ENCODE results near the gene SNF8.

The SNF8 gene

DNA sequence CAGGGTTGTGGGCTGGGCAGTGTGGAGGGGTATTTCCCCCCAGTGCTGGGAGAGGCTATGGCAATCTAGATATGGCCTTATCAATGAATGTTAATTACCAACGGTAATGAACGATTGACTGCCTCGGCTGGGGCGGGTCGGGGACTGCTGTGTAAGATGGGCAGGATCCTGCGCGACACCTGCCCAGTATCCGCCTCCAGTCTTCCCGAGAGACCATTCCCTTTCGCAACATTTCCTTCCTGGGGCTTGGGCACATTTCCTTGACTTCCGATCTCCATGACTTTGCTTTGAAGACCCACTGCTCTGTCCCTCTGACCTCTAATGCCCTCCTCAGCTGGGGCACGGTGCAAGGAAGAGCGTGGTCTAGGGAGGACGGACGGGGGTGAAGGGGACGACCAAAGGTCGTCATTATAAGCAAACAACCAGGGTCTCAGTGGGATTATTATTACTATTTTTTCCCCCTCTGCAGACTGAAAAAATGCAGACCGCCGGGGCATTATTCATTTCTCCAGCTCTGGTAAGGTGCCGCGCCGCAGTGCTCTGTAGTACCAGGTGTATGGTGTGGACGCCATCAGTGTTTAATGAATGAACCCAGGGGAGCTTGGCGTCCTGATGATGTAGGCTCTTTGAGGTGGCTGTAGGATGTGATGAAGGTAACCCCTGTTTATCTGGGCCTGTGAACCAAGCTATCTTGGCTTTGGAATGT, 51.5 kb downstream of the SNF8 start:
- H3K4me3 ChIP-seq (replicated peaks; ENCODE audit: low read depth, low read length) = peak overlapping the region; percentile 72
- no peak for TF ChIP-seq CTCF (IDR thresholded peaks at IDR 0.05; ENCODE audit: low read length, missing control alignments)
- no peak for DNase-seq (ENCODE audit: low read depth)

- DNase-seq (ENCODE audit: low read depth) = no peak
- no peak for TF ChIP-seq CTCF (IDR thresholded peaks at IDR 0.05; ENCODE audit: low read length, missing control alignments)
- H3K4me3 ChIP-seq (replicated peaks; ENCODE audit: low read depth, low read length) = no peak overlapping the region
Measured at GRCh38 chr17:48890086-48890485, 54.6 kb downstream of the SNF8 start.

GRCh38 chr17:48883171-48883570, 61.5 kb downstream of the SNF8 start:
- no peak overlapping the region for H3K4me3 ChIP-seq (replicated peaks; ENCODE audit: low read depth, low read length)
- TF ChIP-seq CTCF (IDR thresholded peaks at IDR 0.05; ENCODE audit: low read length, missing control alignments) = no peak
- no peak for DNase-seq (ENCODE audit: low read depth)

DNA sequence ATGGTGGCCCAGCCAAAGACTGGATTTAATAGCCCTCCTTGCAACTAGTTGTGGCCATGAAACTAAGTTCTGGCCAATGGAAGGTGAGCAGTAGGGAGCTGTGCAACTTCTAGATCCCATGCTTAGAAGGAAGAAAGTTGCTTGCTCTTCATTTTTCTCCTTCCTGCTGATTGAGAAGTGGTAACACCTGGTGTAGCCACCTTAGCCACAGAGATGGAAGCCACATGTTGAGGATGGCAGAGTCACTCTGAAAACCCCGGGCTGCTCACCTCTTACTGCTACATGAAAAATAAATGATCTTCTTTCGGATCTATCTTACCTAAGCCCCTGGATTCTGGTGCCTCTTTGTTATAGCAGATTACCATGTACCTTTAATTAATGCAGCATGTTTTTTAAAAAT, 62.4 kb downstream of the SNF8 start:
- TF ChIP-seq CTCF (IDR thresholded peaks at IDR 0.05; ENCODE audit: low read length, missing control alignments) = no peak
- no peak for DNase-seq (ENCODE audit: low read depth)
- H3K4me3 ChIP-seq (replicated peaks; ENCODE audit: low read depth, low read length) = no peak overlapping the region

Measured in fibroblast of pulmonary artery (primary cell).